CD4-positive, alpha-beta T cell treated with Interleukin-2 at 100 ng/mL for 4 hours (primary cell): ENCODE data around the gene PLCH1.

Source experiments
- DNase-seq: peaks from one replicate; pipeline ENCODE4 v3.0.0-alpha.2; 2020; ENCODE audit warnings: low spot score

Gene PLCH1

GRCh38 chr3:155604967-155605366, 139.9 kb downstream of the PLCH1 start:
- no peak for DNase-seq

DNA sequence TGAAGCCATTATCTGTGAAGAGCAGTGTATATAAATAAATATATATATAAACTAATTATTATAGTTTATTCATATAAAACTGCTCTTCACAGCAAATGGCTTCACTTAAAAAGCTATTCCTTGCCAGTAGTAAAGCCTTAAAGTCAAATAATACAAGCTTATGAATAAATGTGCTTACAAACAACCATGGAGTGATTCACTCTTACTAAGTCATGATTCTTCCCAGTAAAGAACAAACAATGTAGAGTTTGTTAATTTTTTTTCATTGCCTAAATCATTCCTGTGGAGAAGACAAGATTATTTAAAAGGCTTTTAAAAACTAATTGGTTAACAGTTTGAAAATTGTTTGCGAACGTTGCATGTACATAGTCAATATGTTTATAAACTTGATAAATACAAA, 140.7 kb downstream of the PLCH1 start:
- no peak for DNase-seq

GRCh38 chr3:155603302-155603701, 141.6 kb downstream of the PLCH1 start:
- no peak for DNase-seq

DNA sequence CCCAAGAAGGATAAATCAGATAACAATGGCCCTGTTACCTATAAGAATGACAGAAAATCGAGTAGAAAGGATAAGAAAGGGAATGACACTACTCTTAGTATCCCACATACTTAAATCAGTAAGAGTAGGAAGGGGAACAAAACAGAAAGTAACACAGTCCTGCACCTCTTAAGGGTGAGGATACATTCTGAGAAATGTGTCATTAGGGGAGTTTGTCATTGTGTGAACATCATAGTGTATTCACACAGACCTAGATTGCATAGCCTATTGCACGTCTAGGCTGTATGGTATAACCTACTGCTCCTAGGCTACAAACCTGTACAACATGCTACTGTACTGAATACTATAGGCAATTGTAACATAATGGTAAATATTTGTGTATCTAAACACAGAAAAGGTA, 142.6 kb downstream of the PLCH1 start:
- no peak for DNase-seq

DNA sequence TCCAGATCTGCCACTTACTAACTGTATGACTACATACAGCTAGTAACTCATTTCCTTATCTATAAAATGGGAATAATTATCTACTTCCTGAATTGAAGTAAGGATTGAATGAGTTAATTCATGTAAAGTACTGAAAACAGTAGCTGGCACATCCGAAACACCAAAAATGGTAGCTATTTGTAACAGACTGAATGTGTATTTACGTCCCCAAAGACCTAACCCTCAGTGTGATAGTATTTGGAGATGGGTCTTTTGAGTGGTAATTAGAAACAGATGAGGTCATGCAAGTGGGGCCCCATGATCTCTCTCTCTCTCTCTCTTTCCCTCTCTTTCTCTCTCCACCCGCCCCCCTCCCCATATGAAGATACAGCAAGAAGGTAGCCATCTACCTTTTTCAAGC, 146.2 kb downstream of the PLCH1 start:
- no peak for DNase-seq

- no peak for DNase-seq
These were observed 148.3 kb downstream of the PLCH1 start for GRCh38 chr3:155596615-155597014.

DNA sequence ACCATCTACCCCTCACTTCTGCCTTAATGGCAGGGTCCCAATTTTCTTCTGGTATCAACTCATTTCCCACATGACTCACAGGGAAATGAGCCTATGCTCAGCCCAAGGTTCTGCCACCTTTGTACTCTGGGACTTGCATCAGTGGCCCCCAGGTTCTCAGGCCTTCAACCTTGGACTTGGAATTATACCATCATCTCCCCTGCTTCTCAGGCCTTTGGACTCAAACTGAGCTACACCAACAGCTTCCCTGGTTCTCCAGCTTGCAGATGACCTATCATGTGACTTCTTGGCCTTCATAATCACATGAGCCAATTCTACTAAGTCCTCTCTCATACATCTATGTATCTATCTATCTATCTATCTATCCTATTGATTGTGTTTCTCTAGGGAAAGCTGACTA, 149.5 kb downstream of the PLCH1 start:
- DNase-seq = no peak

GRCh38 chr3:155594526-155595187, 150.2 kb downstream of the PLCH1 start:
- no peak for DNase-seq

GRCh38 chr3:155587581-155587980, 157.3 kb downstream of the PLCH1 start:
- no peak for DNase-seq

DNA sequence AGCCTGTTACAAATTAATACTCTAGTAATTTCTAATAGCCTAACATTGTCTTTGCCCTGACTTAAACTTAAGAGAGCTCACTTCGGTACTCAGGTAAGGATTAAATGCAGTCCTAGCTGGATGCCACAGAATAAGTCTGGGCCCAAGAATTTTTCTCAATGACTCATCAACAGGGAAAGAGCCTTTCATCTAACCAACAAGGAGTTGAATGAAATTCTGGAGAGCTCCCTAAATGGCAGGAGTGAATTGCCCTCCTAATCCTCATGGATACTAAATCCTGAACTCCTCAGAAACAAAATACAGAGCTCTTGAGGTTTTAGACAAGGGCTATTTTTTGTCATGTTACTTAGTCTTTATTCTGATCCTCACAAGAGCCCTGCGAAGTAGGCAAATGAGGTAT, 159.5 kb downstream of the PLCH1 start:
- DNase-seq = no peak

DNA sequence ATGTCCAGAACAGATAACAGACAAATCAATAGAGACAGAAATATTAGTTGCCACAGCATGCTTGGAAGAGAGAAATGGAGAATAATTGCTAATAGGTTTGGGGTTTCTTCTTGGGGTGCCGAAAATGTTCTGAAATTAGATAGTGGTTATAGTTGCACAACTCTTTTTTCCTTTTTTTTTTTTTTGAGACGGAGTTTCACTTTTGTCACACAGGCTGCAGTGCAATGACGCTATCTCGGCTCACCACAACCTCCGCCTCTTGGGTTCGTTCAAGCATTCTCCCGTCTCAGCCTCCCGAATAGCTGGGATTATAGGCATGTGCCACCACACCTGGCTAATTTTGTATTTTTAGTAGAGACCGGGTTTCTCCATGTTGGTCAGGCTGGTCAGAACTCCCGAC, 163.3 kb downstream of the PLCH1 start:
- DNase-seq = no peak

DNA sequence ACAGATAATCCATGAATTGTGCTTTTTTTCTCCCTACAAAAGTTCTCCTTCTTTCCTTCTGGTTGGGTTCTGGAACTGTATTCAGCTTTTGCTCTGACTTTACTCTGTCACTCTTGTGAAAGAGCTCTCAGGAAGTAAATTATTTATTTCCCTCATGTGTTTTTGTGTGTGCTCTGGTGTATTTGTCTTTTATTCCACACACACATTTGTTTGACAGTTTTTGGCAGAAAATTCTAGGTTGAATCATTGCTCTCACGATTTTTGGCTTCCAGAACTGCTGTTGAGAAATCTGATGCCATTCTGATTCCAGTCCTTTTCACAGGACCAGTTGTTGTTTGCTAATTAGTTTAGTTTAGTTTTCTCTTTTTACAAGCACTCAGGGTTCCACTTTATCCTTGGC, 172.8 kb downstream of the PLCH1 start:
- no peak for DNase-seq

DNA sequence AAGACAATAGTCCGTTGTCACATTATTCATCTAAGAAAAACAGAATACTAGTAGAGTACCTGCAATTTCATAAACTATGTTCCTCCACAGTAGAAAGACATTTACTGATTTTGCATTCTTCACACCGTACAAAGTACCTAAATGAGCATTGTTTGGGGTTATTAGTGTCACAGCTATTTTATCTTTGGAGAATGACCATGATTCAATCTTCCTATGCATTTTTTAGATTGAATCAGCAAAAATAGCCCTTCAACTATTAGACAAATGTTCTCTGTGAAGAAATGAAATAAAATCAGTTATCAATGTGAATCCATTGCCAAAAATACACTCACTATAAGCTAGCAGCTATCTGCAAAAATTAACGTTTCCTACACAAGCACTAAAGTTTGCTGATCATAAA, 176.6 kb downstream of the PLCH1 start:
- no peak for DNase-seq

DNA sequence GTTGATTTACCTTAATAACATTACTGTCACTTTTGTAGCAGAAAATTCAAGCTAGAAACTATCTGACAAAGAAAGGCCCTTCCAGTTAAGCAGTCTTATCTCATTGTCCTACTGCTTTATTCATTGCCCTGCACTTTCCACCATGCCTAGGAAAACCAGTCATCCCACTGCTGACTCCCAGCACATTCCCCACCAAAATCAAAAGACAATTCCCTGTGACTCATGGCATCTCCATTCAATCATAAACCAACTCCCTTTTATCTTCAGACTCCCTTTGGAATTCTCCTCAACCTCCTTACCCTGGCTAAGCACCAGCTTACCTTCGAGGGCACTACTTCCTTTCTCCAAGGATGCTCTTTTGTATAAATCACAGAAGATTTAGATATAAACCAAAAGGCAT, 184.3 kb downstream of the PLCH1 start:
- DNase-seq = no peak

GRCh38 chr3:155560135-155560534, 184.7 kb downstream of the PLCH1 start:
- DNase-seq = no peak

DNA sequence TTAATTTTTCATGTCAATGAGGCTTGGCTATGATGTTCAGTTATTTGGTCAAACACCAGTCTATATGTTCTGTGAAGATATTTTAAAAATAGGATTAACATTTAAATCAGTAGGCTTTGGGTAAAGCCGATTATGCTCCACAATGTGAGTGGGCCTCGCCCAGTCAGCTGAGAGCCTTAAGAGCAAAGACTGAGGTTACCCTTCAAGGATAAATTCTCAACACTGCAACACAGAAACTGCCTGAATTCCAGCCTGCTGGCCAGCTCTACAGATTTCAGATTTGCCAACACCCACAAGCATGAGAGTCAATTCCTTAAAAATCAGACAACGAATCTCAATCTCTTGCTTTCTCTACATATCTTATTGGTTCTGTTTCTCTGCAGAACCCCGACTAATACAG, 188.3 kb downstream of the PLCH1 start:
- DNase-seq = no peak

DNA sequence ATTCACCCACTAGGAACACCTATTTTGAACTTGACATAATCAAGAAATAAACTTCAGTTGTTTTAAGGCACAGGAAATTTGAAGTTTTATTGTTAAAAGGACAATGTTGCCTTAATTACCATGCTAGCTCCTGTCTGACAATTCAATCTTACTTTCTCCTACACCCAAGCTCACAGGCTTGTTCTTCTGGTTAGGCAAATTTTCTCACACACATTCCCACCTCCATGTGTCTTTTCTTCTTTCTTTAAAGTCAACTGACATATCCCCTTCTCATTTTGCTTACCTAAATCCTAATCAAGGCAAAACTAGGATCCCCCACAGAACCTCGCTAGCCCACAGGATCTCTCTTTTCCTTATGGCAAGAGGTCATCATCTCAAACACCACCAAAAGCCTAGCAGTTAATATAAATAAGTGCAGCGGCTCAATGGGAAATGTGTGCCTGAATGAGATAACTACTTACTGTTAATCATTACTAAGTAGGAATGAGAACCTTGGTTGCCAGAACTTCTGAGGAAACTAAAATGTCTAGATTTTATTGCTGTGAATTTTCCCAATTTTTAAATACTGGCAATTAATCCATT, 189.3 kb downstream of the PLCH1 start:
- DNase-seq = no peak

- DNase-seq = no peak
These were observed 190.0 kb downstream of the PLCH1 start for GRCh38 chr3:155554777-155555451.

DNA sequence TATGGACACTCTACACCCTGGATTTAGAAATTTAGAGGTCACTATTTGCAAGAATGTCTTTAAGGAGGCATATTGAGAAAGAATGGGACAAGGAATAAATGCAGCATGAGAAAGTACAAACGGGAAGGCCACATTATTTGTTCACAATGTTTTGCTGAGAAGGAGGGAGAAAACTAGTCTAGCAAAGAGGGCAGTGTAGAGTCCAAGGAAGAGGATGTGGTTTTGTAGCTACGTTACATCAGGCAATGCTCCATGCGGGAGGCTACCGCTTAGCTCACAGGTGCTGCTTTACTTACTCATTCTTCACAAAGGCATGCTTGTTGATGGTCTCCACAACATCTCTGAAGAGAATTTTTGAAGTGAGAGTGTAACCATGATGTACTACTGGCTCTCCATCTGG, 191.1 kb downstream of the PLCH1 start:
- no peak for DNase-seq

DNA sequence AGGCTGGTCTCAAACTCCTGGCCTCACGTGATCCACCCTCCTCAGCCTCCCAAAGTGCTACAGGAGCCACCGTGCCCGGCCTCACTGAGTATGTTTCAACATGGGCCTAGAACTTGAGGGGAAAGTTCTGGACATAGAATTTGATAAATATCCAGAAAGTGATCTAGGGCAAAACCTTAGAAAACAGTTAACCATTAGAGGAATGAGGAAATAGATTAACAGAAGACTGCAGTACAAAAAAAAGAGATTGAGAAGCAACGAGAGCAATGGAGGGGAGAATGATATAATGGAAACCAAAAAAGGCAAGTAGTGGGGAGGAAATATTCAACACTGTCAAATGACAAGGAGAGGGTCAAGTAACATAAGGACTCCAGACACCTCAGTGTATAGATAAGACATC, 191.5 kb downstream of the PLCH1 start:
- no peak for DNase-seq

GRCh38 chr3:155550391-155550790, 194.5 kb downstream of the PLCH1 start:
- no peak for DNase-seq

DNA sequence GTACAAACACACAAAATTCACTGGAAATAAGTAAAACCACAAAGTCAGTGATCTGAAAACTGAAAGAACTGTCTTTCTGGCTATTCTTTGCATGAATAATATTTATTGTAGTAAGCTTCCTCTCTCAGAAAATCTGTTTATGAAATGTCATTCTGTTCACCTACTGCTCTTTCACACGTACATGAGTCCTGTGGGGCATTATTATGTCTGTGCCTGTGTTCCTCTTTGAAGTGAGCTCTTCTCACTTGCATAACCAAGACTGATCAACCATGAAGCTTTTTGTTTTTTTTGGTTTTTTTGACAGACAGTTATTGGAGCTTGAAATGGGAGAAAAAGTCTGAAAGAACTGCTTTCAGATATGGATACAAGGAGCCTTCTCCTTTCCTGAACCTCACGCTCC, 195.8 kb downstream of the PLCH1 start:
- no peak for DNase-seq

DNA sequence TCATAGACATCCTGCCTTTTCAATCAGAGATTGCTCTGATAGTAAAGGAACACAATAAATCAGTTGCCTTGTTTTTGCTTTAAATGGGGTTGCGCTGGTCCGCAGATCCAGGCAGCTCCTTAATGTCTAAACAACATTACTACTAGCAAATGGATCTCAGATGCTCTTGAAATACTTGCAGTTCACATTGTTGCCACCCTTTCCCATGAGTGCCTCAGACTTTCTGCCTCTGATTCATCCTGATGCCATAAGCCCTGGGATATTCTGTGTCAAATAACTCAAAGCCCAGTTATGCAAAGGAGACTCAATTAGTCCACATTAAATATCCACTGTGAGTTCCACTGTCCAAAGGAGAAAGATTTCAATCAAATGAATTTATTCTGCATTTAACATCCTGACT, 196.7 kb downstream of the PLCH1 start:
- no peak for DNase-seq

DNA sequence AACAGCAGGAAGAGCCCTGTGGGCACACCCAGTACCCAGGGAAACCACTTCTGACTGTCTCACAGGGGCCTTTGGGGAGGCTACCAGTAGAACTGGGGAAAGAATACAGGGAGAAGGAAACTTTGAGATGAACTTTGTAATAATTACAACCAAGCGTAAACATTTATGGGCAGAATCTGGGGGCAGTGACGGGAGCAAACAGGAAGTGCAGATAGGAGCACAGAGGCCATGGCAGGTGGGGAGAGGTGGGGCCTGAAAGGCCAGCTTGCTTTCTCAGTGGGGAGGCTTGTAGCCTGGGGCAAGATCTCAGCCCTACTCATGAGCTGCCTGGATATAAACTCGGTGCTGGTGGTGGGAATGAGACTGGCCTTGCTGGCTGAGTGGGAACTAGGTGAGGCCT, 209.8 kb downstream of the PLCH1 start:
- no peak for DNase-seq
